ENCODE data around the gene UCP2.
"Not testable (repeated sequence)": the region's sequence is repeated elsewhere in the genome, so short reads cannot be mapped to it uniquely, and the experiment has no call there.

Gene UCP2

GRCh38 chr11:73944085-73944484 is 38.6 kb downstream of the UCP2 start:
- no peak for DNase-seq (ENCODE audit: low read depth in 2 of 2)

- no peak for DNase-seq (ENCODE audit: low read depth in 2 of 2)
Measured at GRCh38 chr11:73942010-73942409, 40.6 kb downstream of the UCP2 start.

- no peak for DNase-seq (ENCODE audit: low read depth in 2 of 2)
Measured at GRCh38 chr11:73940801-73941570, 41.7 kb downstream of the UCP2 start.

- no peak for DNase-seq (ENCODE audit: low read depth in 2 of 2)
Measured at GRCh38 chr11:73939096-73939495, 43.5 kb downstream of the UCP2 start.

- DNase-seq (ENCODE audit: low read depth in 2 of 2), result not testable (repeated sequence)
Measured at GRCh38 chr11:73936047-73936446, 46.6 kb downstream of the UCP2 start.

- DNase-seq (ENCODE audit: low read depth in 2 of 2), result no peak
Measured at GRCh38 chr11:73932781-73933180, 49.9 kb downstream of the UCP2 start.

GRCh38 chr11:73931951-73932350 is 50.7 kb downstream of the UCP2 start:
- DNase-seq (ENCODE audit: low read depth in 2 of 2), result no peak

GRCh38 chr11:73931039-73931645 is 51.5 kb downstream of the UCP2 start:
- DNase-seq (ENCODE audit: low read depth in 2 of 2), result no peak

- DNase-seq (ENCODE audit: low read depth in 2 of 2), result no peak
Measured at GRCh38 chr11:73929388-73929787, 53.3 kb downstream of the UCP2 start.
